Common myeloid progenitor, CD34-positive (primary cell): ENCODE data around the gene ACTL10.
"Not testable (repeated sequence)": the region's sequence is repeated elsewhere in the genome, so short reads cannot be mapped to it uniquely, and the experiment has no call there.

Experiments used
- CTCF ChIA-PET: fragments of 350-600 bp; sonication (Branson Sonifier 250); formaldehyde crosslinking; loops from one replicate; lab custom pipeline; 2021; ENCODE audit warnings: antibody characterized with exemption; lab: Charles Lee
- POLR2A ChIA-PET: fragments of 350-600 bp; sonication (Branson Sonifier 250); formaldehyde crosslinking; loops from one replicate; lab custom pipeline; 2021; ENCODE audit warnings: antibody characterized with exemption; lab: Charles Lee
- DNase-seq, 3 donors: peaks; one replicate each; pipeline versions ENCODE4 v3.0.0 to v3.0.0-alpha.2; 2013
- H3K27ac ChIP-seq, 2 experiments: 1 replicate in 1 of 2; 2 replicates in 1 of 2; pipeline ENCODE4 v1.7.0; 2013; ENCODE audit warnings: inconsistent platforms in 2 of 2, low read length in 2 of 2, mild to moderate bottlenecking in 2 of 2, low read depth in 1 of 2, moderate library complexity in 1 of 2; ENCODE audit not compliant: severe bottlenecking in 2 of 2, insufficient read depth in 1 of 2, poor library complexity in 1 of 2
- H3K27me3 ChIP-seq, 5 experiments: replicated peaks in 2 of 5; 1 replicate in 3 of 5; 2 replicates in 2 of 5; pipeline versions ENCODE4 v1.6.1 to v1.7.0; 2013; ENCODE audit warnings: low read length in 4 of 5, mild to moderate bottlenecking in 2 of 5, moderate library complexity in 2 of 5, inconsistent platforms in 1 of 5; ENCODE audit not compliant: insufficient read depth in 5 of 5, control insufficient read depth in 4 of 5
- H3K36me3 ChIP-seq, 4 experiments: 1 replicate in 2 of 4; 2 replicates in 2 of 4; pipeline versions ENCODE4 v1.6.1 to v1.7.0; 2013; ENCODE audit warnings: low read length in 3 of 4, control low read depth in 1 of 4, mild to moderate bottlenecking in 1 of 4; ENCODE audit not compliant: control insufficient read depth in 4 of 4, insufficient read depth in 4 of 4
- H3K4me1 ChIP-seq, 4 experiments: 1 replicate in 3 of 4; 2 replicates in 1 of 4; pipeline versions ENCODE4 v1.6.1 to v1.7.1; 2013; ENCODE audit warnings: low read length in 3 of 4, mild to moderate bottlenecking in 3 of 4, control low read depth in 1 of 4, inconsistent platforms in 1 of 4, moderate library complexity in 1 of 4; ENCODE audit not compliant: control insufficient read depth in 4 of 4, insufficient read depth in 4 of 4; ENCODE audit errors: control extremely low read depth in 1 of 4
- H3K4me3 ChIP-seq, 7 experiments: 1 replicate in 4 of 7; 2 replicates in 3 of 7; pipeline versions ENCODE4 v1.5.1 to v1.7.0; 2013; ENCODE audit warnings: mild to moderate bottlenecking in 7 of 7, low read length in 6 of 7, moderate library complexity in 6 of 7, inconsistent platforms in 2 of 7, low read depth in 2 of 7, control low read depth in 1 of 7; ENCODE audit not compliant: insufficient read depth in 4 of 7, control insufficient read depth in 1 of 7; ENCODE audit errors: extremely low read depth in 1 of 7
- H3K9me3 ChIP-seq, 5 experiments: 1 replicate in 4 of 5; 2 replicates in 1 of 5; pipeline versions ENCODE4 v1.6.1 to v1.7.1; 2013; ENCODE audit warnings: low read length in 4 of 5, mild to moderate bottlenecking in 2 of 5, inconsistent platforms in 1 of 5, low read depth in 1 of 5, moderate library complexity in 1 of 5; ENCODE audit not compliant: control insufficient read depth in 4 of 5, insufficient read depth in 2 of 5; ENCODE audit errors: control extremely low read depth in 1 of 5
- WGBS: methylation state at CpG from one replicate; pipeline ENCODE4 v1.1.5; 2013; ENCODE audit not compliant: insufficient coverage; 5-methylcytosine and 5-hydroxymethylcytosine counted together

ACTL10 gene

GRCh38 chr20:33629533-33629932 lies 37.2 kb upstream of the ACTL10 start:
- peaks cover 8 to 67% (median 39%) of the 10 kb centered on the region in 4 experiments for H3K36me3 ChIP-seq
- peaks cover 0 to 3% (median 0%) of the 10 kb centered on the region in 4 experiments for H3K4me1 ChIP-seq
- no peaks in the 10 kb centered on the region for H3K27me3 ChIP-seq
- no peaks in the 10 kb centered on the region for H3K9me3 ChIP-seq
- H3K27ac ChIP-seq, result no peak overlapping the region
- H3K4me3 ChIP-seq, result no peak overlapping the region
- ChIA-PET CTCF (no interaction called here), POLR2A (no interaction called here)
- no peak for DNase-seq
- 99% methylated on average over 10 of the region's 10 CpGs for WGBS

- H3K27me3 ChIP-seq, result no peaks in the 10 kb centered on the region
- 100% methylated on average over 2 of the region's 5 CpGs for WGBS
- DNase-seq, result no peak
- H3K4me3 ChIP-seq, result no peak overlapping the region
- H3K4me1 ChIP-seq, result peaks cover 0 to 3% (median 0%) of the 10 kb centered on the region in 4 experiments
- ChIA-PET CTCF (no interaction called here), POLR2A (no interaction called here)
- H3K9me3 ChIP-seq, result no peaks in the 10 kb centered on the region
- H3K27ac ChIP-seq, result no peak overlapping the region
- H3K36me3 ChIP-seq, result peaks cover 4 to 63% (median 36%) of the 10 kb centered on the region in 4 experiments
Observed at GRCh38 chr20:33629979-33630378, 36.8 kb upstream of the ACTL10 start.

GRCh38 chr20:33630507-33630906 lies 36.2 kb upstream of the ACTL10 start:
- H3K36me3 ChIP-seq, result peaks cover 4 to 58% (median 35%) of the 10 kb centered on the region in 4 experiments
- WGBS, result 100% methylated on average over 4 of the region's 4 CpGs
- CTCF ChIA-PET, result interaction anchor here (0.8 kb wide), 1 partner anchor 34 kb away, joined by 3 read pairs; no protein-coding TSS in a partner anchor
- H3K27me3 ChIP-seq, result no peaks in the 10 kb centered on the region
- POLR2A ChIA-PET, result no interaction called here
- H3K4me1 ChIP-seq, result peaks cover 0 to 3% (median 0%) of the 10 kb centered on the region in 4 experiments
- H3K27ac ChIP-seq, result peak overlapping the region in 1 of 2 experiments; percentile 4
- H3K4me3 ChIP-seq, result no peak overlapping the region
- DNase-seq, result no peak
- no peaks in the 10 kb centered on the region for H3K9me3 ChIP-seq

GRCh38 chr20:33631910-33632309 lies 34.8 kb upstream of the ACTL10 start:
- peaks cover 6 to 52% (median 36%) of the 10 kb centered on the region in 4 experiments for H3K36me3 ChIP-seq
- H3K27me3 ChIP-seq, H3K4me3 ChIP-seq, DNase-seq, H3K4me1 ChIP-seq, H3K9me3 ChIP-seq, CTCF ChIA-PET, H3K27ac ChIP-seq: not testable (repeated sequence)
- POLR2A ChIA-PET, result interaction anchor here (0.8 kb wide), 1 partner anchor 73 kb away, joined by 3 read pairs; no protein-coding TSS in a partner anchor
- WGBS, result 93% methylated on average over 4 of the region's 4 CpGs

GRCh38 chr20:33635341-33635740 lies 31.4 kb upstream of the ACTL10 start:
- ChIA-PET CTCF (no interaction called here), POLR2A (no interaction called here)
- Histone ChIP-seq H3K27me3 (no peaks in the 10 kb centered on the region), H3K9me3 (no peaks in the 10 kb centered on the region), H3K36me3 (peaks cover 10 to 48% (median 40%) of the 10 kb centered on the region in 4 experiments), H3K27ac (no peak overlapping the region), H3K4me3 (no peak overlapping the region), H3K4me1 (peaks cover 0 to 3% (median 0%) of the 10 kb centered on the region in 4 experiments)
- DNase-seq, result no peak
- 91% methylated on average over 1 of the region's 3 CpGs for WGBS

- H3K27ac ChIP-seq, result no peak overlapping the region
- POLR2A ChIA-PET, result no interaction called here
- H3K27me3 ChIP-seq, result no peaks in the 10 kb centered on the region
- DNase-seq, result no peak
- no peaks in the 10 kb centered on the region for H3K9me3 ChIP-seq
- H3K4me1 ChIP-seq, result peaks cover 0 to 3% (median 0%) of the 10 kb centered on the region in 4 experiments
- CTCF ChIA-PET, result interaction anchor here (0.5 to 0.9 kb wide), 3 partner anchors 18 to 891 kb away, joined by 3 to 4 read pairs (median 3); no protein-coding TSS in a partner anchor
- H3K4me3 ChIP-seq, result no peak overlapping the region
- peaks cover 9 to 48% (median 39%) of the 10 kb centered on the region in 4 experiments for H3K36me3 ChIP-seq
- 100% methylated on average over 1 of the region's 1 CpG for WGBS
Observed at GRCh38 chr20:33636776-33637175, 30.0 kb upstream of the ACTL10 start.

GRCh38 chr20:33640287-33640686 lies 26.5 kb upstream of the ACTL10 start:
- no peaks in the 10 kb centered on the region for H3K4me1 ChIP-seq
- H3K27me3 ChIP-seq, result no peaks in the 10 kb centered on the region
- 94% methylated on average over 13 of the region's 13 CpGs for WGBS
- DNase-seq, result no peak
- POLR2A ChIA-PET, result interaction anchor here (0.7 kb wide), 1 partner anchor 150 kb away, joined by 3 read pairs; the partner anchor contains the start of gene CBFA2T2
- peaks cover 12 to 63% (median 46%) of the 10 kb centered on the region in 4 experiments for H3K36me3 ChIP-seq
- H3K27ac ChIP-seq, result no peak overlapping the region
- H3K9me3 ChIP-seq, result no peaks in the 10 kb centered on the region
- CTCF ChIA-PET, result no interaction called here
- H3K4me3 ChIP-seq, result no peak overlapping the region
